Pancreas (tissue), 10 donors: ENCODE results near the gene CDH13. TPM values are rescaled to one million over a fixed set of nuclear protein-coding genes. Genes with fewer than 3 reads are reported as not detected.

Experiments
- ATAC-seq, 4 donors: fragments of 200-7000 bp; cut with Tn5 transposase; one replicate each; pipeline versions ENCODE4 v1.8.0 to v1.9.1; 2020; ENCODE audit warnings: mild to moderate bottlenecking in 4 of 4, moderate library complexity in 4 of 4
- DNase-seq, 6 donors: peaks; one replicate each; pipeline ENCODE4 v3.0.0-alpha.2; 2020
- FAIRE-seq: peaks from 2 replicates; lab custom pipeline; 2012; peaks lifted over from hg19 to GRCh38; lab: Jason Lieb, UNC
- H3K27ac ChIP-seq, 4 donors: fragments of 200-600 bp; sonication (generic); 1 replicate in 3 of 4; 2 replicates in 1 of 4; pipeline versions ENCODE4 v1.5.0 to v1.8.0; 2020
- H3K27me3 ChIP-seq, 4 donors: fragments of 200-600 bp; one replicate each; pipeline ENCODE4 v1.8.0; 2021
- H3K36me3 ChIP-seq, 3 donors: fragments of 200-600 bp; sonication (generic) in 1 of 3; one replicate each; pipeline versions ENCODE4 v1.5.0 to v1.8.0; 2020 to 2021
- H3K4me1 ChIP-seq, 3 donors: fragments of 200-600 bp; one replicate each; pipeline ENCODE4 v1.8.0; 2021
- H3K4me3 ChIP-seq, 4 donors: fragments of 200-600 bp; sonication (generic) in 2 of 4; one replicate each; pipeline versions ENCODE4 v1.5.0 to v1.8.0; 2020 to 2021
- H3K9me3 ChIP-seq, 4 donors: fragments of 200-600 bp; one replicate each; pipeline ENCODE4 v1.8.0; 2021
- CTCF ChIP-seq, 4 donors: fragments of 200-600 bp; sonication (generic) in 3 of 4; IDR thresholded peaks; one replicate each; pipeline versions ENCODE4 v1.5.0 to v1.8.0; 2021; ENCODE audit warnings: antibody characterized with exemption in 4 of 4
- WGBS, 2 donors: extraction: QIAGEN DNeasy Blood & Tissue Kit; methylation state at CpG; one replicate each; pipeline ENCODE4 v1.1.7; 2013; 5-methylcytosine and 5-hydroxymethylcytosine counted together
- intact Hi-C, 3 donors: fragments of 100-400 bp; cut with DNase I; formaldehyde crosslinking; loops; one replicate each; pipeline versions ENCODE4 v1.11.1 to v1.14.2; 2022
- polyA plus RNA-seq, 2 donors: library from polyadenylated mRNA; stranded (reverse); fragments of 200-250 nt; gene quantifications; one replicate each; pipeline ENCODE4 v1.2.3, GENCODE V29; 2013
- total RNA-seq, 6 donors: library from RNA; stranded (reverse); fragmentation: NEBNext Ultra II Directional in 4 of 6; extraction: Animal tissue kit (Norgen Biotek cat#: 25700) in 4 of 6; gene quantifications; one replicate each; pipeline versions ENCODE4 v1.2.1 to v1.2.4, GENCODE V29; 2021 to 2023
- donor health status: healthy with polysubstance abuse.
- donor health status: DM: no; HTN: no; CAD: no; lungs with moderate emphysema.
- donor health status: DM: no; HTN: no; CAD: no.
- donor health status: control.
- donor health status: control.
- donor health status: Bipolar disorder and iron deficiency.
- donor health status: DM: yes; HTN: yes; CAD: no.
- donor health status: DM: no; HTN: no; CAD: no.
- donor health status: DM: no; HTN: no; CAD: no.
- donor health status: DM: yes; HTN: yes; CAD: no.

CDH13 gene
- total and polyA plus RNA-seq, 8 donors = 0.12 to 1.0 (median 0.37) TPM

GRCh38 chr16:82715833-82716232 is 89.1 kb downstream of the CDH13 start:
- Histone ChIP-seq H3K27me3 (no peaks in the 10 kb centered on the region), H3K27ac (no peak overlapping the region), H3K36me3 (no peaks in the 10 kb centered on the region), H3K4me3 (no peak overlapping the region), H3K9me3 (no peaks in the 10 kb centered on the region), H3K4me1 (no peaks in the 10 kb centered on the region)
- TF ChIP-seq CTCF (IDR thresholded peaks at IDR 0.05) = no peak
- FAIRE-seq (no peak), ATAC-seq (no peak), DNase-seq (no peak)
- intact Hi-C loops = no loop called here
- 43 to 58% methylated on average over 3 of the region's 3 CpGs for WGBS, 2 donors

- ATAC-seq (no peak), FAIRE-seq (no peak), DNase-seq (no peak)
- Histone ChIP-seq H3K9me3 (no peaks in the 10 kb centered on the region), H3K4me3 (no peak overlapping the region), H3K27ac (no peak overlapping the region), H3K27me3 (no peaks in the 10 kb centered on the region), H3K36me3 (no peaks in the 10 kb centered on the region), H3K4me1 (no peaks in the 10 kb centered on the region)
- WGBS, 2 donors = 52 to 61% methylated on average over 3 of the region's 3 CpGs
- intact Hi-C loops = no loop called here
- no peak for TF ChIP-seq CTCF (IDR thresholded peaks at IDR 0.05)
These were observed 89.6 kb downstream of the CDH13 start for GRCh38 chr16:82716361-82716855.

- H3K27me3 ChIP-seq = no peaks in the 10 kb centered on the region
- no peaks in the 10 kb centered on the region for H3K36me3 ChIP-seq
- intact Hi-C loops = no loop called here
- FAIRE-seq = no peak
- WGBS, 2 donors = 67 to 77% methylated on average over 3 of the region's 3 CpGs
- no peak overlapping the region for H3K4me3 ChIP-seq
- H3K4me1 ChIP-seq = no peaks in the 10 kb centered on the region
- no peak for TF ChIP-seq CTCF (IDR thresholded peaks at IDR 0.05)
- no peak for DNase-seq
- H3K27ac ChIP-seq = no peak overlapping the region
- H3K9me3 ChIP-seq = no peaks in the 10 kb centered on the region
- ATAC-seq = no peak
These were observed 93.6 kb downstream of the CDH13 start for GRCh38 chr16:82720414-82720813.

- ATAC-seq = no peak
- Histone ChIP-seq H3K27me3 (no peaks in the 10 kb centered on the region), H3K27ac (no peak overlapping the region), H3K4me3 (no peak overlapping the region), H3K36me3 (no peaks in the 10 kb centered on the region), H3K4me1 (no peaks in the 10 kb centered on the region), H3K9me3 (no peaks in the 10 kb centered on the region)
- TF ChIP-seq CTCF (IDR thresholded peaks at IDR 0.05) = no peak
- intact Hi-C loops = no loop called here
- no peak for FAIRE-seq
- WGBS, 2 donors = 68 to 77% methylated on average over 2 of the region's 2 CpGs
- no peak for DNase-seq
These were observed 99.5 kb downstream of the CDH13 start for GRCh38 chr16:82726306-82726705.

GRCh38 chr16:82728901-82729300 is 102.1 kb downstream of the CDH13 start:
- H3K27me3 ChIP-seq = no peaks in the 10 kb centered on the region
- DNase-seq (no peak), ATAC-seq (no peak), FAIRE-seq (no peak)
- H3K4me1 ChIP-seq = no peaks in the 10 kb centered on the region
- intact Hi-C loops = no loop called here
- WGBS, 2 donors = 65 to 83% methylated on average over 2 of the region's 2 CpGs
- H3K36me3 ChIP-seq = no peaks in the 10 kb centered on the region
- TF ChIP-seq CTCF (IDR thresholded peaks at IDR 0.05) = no peak
- H3K4me3 ChIP-seq = no peak overlapping the region
- H3K9me3 ChIP-seq = no peaks in the 10 kb centered on the region
- H3K27ac ChIP-seq = no peak overlapping the region
